DND-41 (cell line): ENCODE measurements around the gene ZNF511.

Experiments
- ATAC-seq: fragments of 200-7000 bp; cut with Tn5 transposase; 3 replicates; pipeline ENCODE4 v1.9.1; 2021; ENCODE audit warnings: low read depth; ENCODE audit not compliant: insufficient read depth
- DNase-seq: peaks from one replicate; pipeline ENCODE4 v3.0.0-alpha.2; 2020
- H2AFZ ChIP-seq: 2 replicates; pipeline ENCODE4 v1.6.0; 2012; ENCODE audit warnings: low read depth, low read length
- H3K27ac ChIP-seq: 2 replicates; pipeline ENCODE4 v1.5.1; 2012; ENCODE audit warnings: low read length, inconsistent platforms
- H3K27me3 ChIP-seq: fragments of 200-600 bp; sonication (generic); 2 replicates; pipeline ENCODE4 v1.6.0; 2012; ENCODE audit warnings: low read length, mild to moderate bottlenecking, inconsistent platforms; ENCODE audit not compliant: insufficient read depth, poor library complexity
- H3K36me3 ChIP-seq: 2 replicates; pipeline ENCODE4 v1.5.1; 2012; ENCODE audit warnings: low read length, inconsistent platforms; ENCODE audit not compliant: insufficient read depth
- H3K4me1 ChIP-seq: 2 replicates; pipeline ENCODE4 v1.5.1; 2012; ENCODE audit warnings: mild to moderate bottlenecking, low read length; ENCODE audit not compliant: insufficient read depth
- H3K4me2 ChIP-seq: 2 replicates; pipeline ENCODE4 v1.6.0; 2012; ENCODE audit warnings: mild to moderate bottlenecking, moderate library complexity, low read length, inconsistent platforms; ENCODE audit not compliant: insufficient read depth
- H3K4me3 ChIP-seq, 2 experiments: fragments of 200-600 bp in 1 of 2; shearing (Covaris generic) in 1 of 2; 2 replicates each; pipeline ENCODE4 v1.5.1; 2012 to 2016; ENCODE audit warnings: inconsistent platforms in 2 of 2, low read length in 2 of 2, mild to moderate bottlenecking in 2 of 2, low read depth in 1 of 2, moderate library complexity in 1 of 2
- H3K79me2 ChIP-seq: 2 replicates; pipeline ENCODE4 v1.6.0; 2012; ENCODE audit warnings: low read length, inconsistent platforms; ENCODE audit not compliant: insufficient read depth
- H3K9ac ChIP-seq: 2 replicates; pipeline ENCODE4 v1.6.0; 2012; ENCODE audit warnings: low read depth, mild to moderate bottlenecking, inconsistent platforms, low read length, moderate library complexity
- H3K9me3 ChIP-seq: 2 replicates; pipeline ENCODE4 v1.5.1; 2012; ENCODE audit warnings: low read length, moderate library complexity, mild to moderate bottlenecking, inconsistent platforms; ENCODE audit not compliant: insufficient read depth, severe bottlenecking
- H4K20me1 ChIP-seq: 2 replicates; pipeline ENCODE4 v1.6.0; 2012; ENCODE audit warnings: low read length; ENCODE audit not compliant: insufficient read depth
- EZH2 ChIP-seq: IDR thresholded peaks from 3 replicates; pipeline ENCODE4 v1.6.1; 2012; ENCODE audit warnings: borderline replicate concordance, low read depth, mild to moderate bottlenecking, moderate library complexity, low read length, inconsistent platforms; ENCODE audit not compliant: severe bottlenecking
- TF ChIP-seq, protein P1 (sequence below): IDR thresholded peaks from 2 replicates; pipeline ENCODE4 v1.5.1; 2012; ENCODE audit warnings: borderline replicate concordance, low read length, moderate library complexity, mild to moderate bottlenecking; ENCODE audit not compliant: poor library complexity, severe bottlenecking; ENCODE audit errors: extremely low read depth

Gene ZNF511

GRCh38 chr10:133276100-133276434, 32.6 kb upstream of the ZNF511 start:
- no peaks in the 10 kb centered on the region for H3K79me2 ChIP-seq
- H3K4me1 ChIP-seq: no peaks in the 10 kb centered on the region
- H2AFZ ChIP-seq: no peak overlapping the region
- no peak overlapping the region for H3K9ac ChIP-seq
- no peaks in the 10 kb centered on the region for H3K9me3 ChIP-seq
- peaks cover 23% of the 10 kb centered on the region for H3K36me3 ChIP-seq
- no peak for DNase-seq
- ATAC-seq: no peak
- no peak overlapping the region for H3K4me2 ChIP-seq
- H3K27me3 ChIP-seq: no peaks in the 10 kb centered on the region
- H3K4me3 ChIP-seq: no peak overlapping the region
- peaks cover 8% of the 10 kb centered on the region for H4K20me1 ChIP-seq
- TF ChIP-seq, protein P1, sequence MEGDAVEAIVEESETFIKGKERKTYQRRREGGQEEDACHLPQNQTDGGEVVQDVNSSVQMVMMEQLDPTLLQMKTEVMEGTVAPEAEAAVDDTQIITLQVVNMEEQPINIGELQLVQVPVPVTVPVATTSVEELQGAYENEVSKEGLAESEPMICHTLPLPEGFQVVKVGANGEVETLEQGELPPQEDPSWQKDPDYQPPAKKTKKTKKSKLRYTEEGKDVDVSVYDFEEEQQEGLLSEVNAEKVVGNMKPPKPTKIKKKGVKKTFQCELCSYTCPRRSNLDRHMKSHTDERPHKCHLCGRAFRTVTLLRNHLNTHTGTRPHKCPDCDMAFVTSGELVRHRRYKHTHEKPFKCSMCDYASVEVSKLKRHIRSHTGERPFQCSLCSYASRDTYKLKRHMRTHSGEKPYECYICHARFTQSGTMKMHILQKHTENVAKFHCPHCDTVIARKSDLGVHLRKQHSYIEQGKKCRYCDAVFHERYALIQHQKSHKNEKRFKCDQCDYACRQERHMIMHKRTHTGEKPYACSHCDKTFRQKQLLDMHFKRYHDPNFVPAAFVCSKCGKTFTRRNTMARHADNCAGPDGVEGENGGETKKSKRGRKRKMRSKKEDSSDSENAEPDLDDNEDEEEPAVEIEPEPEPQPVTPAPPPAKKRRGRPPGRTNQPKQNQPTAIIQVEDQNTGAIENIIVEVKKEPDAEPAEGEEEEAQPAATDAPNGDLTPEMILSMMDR: no peak
- TF ChIP-seq EZH2: no peak
- H3K27ac ChIP-seq: no peak overlapping the region

DNA sequence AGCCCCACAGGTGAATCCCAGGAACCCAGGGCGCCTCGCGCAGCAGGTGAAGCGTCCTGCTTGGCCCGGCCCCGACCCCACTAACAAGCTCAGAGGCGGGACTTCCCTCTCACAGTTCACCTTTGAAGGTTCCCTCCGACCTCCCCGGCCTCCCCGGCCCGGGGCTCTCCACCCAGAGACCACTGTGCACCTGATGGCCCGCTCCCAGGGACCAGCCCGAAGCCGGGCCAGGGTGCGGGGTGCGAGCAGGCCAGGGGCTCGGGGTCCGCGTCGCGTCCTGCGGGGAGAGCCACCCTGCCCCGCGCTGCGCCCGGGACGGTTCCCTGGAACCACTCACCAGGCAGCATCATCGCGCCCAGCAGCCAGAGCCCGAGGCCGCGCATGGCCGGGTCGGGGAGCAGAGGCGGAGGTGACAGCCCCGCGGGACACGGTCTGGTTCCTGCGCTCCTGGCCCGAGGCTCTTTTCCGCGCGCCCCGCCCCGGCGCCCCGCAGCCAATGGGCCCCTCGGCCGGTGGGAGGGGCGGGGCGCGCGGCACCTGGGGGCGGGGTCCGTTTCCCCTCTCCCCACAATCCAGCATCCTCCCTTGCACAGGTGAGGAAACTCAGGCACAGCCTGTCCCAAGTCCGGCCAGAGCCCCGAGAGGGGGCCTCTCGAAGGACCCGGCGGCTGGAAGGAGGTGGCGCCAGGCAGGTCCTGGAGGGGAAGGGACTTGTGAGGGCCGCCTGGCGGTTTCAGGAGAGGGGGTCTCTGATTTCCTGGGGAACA, 32.1 kb upstream of the ZNF511 start, which contains the start of gene ADAM8:
TSS of gene ADAM8 (minus strand) at position 434 of the 767 bp plus-strand sequence. CDS start at position 383, 51 bp downstream.
- TF ChIP-seq EZH2: no peak
- TF ChIP-seq, protein P1: no peak
- H3K27ac ChIP-seq: no peak within 1 kb of the TSS
- H3K9ac ChIP-seq: no peak within 1 kb of the TSS
- no peaks in the 10 kb centered on the region for H3K4me1 ChIP-seq
- H3K9me3 ChIP-seq: no peaks in the 10 kb centered on the region
- H3K79me2 ChIP-seq: no peaks in the 10 kb centered on the region
- peaks cover 8% of the 10 kb centered on the region for H4K20me1 ChIP-seq
- ATAC-seq (no peak), DNase-seq (no peak)
- no peak within 1 kb of the TSS for H3K4me2 ChIP-seq
- H3K4me3 ChIP-seq: no peak within 1 kb of the TSS
- H3K36me3 ChIP-seq: peaks cover 28% of the 10 kb centered on the region
- no peaks in the 10 kb centered on the region for H3K27me3 ChIP-seq
- no peak within 1 kb of the TSS for H2AFZ ChIP-seq

DNA sequence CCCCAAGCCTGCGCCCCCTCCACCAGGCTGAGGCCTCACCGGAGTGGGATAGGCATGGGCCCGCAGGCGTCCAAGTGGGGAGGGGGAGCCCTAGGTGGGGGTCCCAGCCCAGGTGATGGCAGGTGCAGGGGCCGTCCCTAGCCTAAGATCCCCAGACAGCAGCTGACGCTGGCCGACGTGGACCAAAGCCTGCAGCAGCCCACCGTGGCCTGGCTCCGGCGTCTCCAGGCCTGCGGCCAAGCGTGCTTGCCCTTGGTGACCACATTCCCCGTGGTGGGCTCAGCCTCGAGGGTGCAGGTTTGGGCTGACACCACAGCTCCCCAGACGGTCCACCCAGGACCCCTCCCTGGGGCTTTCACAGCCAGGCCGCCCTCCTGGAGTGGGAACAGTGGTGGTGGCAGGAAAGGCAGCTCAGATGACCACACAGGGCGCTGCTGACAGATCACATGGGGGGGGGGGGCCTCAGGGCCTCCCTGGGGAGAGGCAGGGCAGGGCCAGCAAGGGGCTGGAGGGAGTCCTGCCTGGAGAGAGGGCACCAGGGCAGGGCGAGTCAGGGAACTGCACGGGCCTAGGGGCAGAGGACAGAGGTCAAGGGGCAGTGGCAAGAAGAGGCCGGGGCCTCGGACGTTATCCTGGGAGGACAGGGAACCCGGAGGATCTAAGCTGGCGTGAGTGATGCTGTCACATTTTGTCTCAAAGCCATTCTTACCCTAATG, 31.3 kb upstream of the ZNF511 start:
- Histone ChIP-seq H3K27ac (no peak overlapping the region), H3K4me3 (no peak overlapping the region), H4K20me1 (peaks cover 8% of the 10 kb centered on the region), H3K9me3 (no peaks in the 10 kb centered on the region), H3K4me2 (no peak overlapping the region), H3K79me2 (no peaks in the 10 kb centered on the region), H3K4me1 (no peaks in the 10 kb centered on the region), H3K36me3 (peaks cover 36% of the 10 kb centered on the region), H3K27me3 (no peaks in the 10 kb centered on the region), H3K9ac (no peak overlapping the region), H2AFZ (no peak overlapping the region)
- no peak for TF ChIP-seq EZH2
- TF ChIP-seq, protein P1: no peak
- no peak for ATAC-seq
- no peak for DNase-seq
